GM15510 (cell line): ENCODE data around the gene ST6GALNAC3.

Source experiments
- POLR2A ChIP-seq: IDR thresholded peaks from 3 replicates; pipeline ENCODE4 v1.6.1; 2011; ENCODE audit warnings: borderline replicate concordance; ENCODE audit not compliant: insufficient read length; ENCODE audit errors: extremely low read depth

Gene ST6GALNAC3

DNA sequence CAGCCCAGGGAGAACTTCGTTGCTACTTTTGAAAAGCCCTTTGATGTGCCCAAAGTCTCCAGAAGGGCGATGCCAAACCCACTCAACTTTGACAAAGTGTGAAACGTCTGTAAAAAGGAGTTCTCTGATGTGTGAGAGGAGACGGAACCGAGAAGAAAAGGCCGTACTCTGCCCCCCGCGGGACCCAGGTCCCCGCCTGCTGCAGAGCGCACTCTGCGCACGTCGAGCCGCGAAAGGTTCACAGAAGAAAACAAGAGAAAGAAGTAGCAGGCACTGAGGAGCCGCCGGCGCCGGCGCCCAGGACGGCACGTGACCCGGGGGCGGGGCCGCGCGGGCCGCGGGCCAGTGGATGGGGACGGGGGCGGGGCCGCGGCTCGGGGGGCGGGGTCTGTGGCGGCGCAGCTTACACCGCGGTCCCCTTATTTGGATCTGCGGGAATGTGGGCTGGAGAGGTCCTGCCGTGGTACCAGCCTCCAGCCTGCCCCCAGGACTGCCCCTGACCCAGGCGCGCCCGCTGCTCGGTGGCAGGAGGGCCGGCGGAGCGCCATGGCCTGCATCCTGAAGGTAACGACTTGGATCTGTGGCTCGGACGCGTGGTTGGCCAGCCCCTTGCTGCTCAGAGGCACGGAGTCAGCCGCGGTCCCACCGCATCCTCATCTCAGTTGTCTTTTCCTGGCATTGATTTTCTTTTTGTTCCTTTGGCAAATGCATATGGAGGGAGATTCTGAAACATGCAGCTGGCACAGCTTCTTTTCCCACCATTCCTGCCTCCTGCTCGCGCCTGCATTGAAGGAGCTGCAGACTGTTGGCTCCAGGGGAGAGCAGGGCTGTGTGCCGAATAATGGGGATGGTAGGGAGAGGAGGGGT is at the start of gene ST6GALNAC3:
TSS of gene ST6GALNAC3 (plus strand) at position 426 of the 867 bp plus-strand sequence.
- TF ChIP-seq POLR2A: no peak

DNA sequence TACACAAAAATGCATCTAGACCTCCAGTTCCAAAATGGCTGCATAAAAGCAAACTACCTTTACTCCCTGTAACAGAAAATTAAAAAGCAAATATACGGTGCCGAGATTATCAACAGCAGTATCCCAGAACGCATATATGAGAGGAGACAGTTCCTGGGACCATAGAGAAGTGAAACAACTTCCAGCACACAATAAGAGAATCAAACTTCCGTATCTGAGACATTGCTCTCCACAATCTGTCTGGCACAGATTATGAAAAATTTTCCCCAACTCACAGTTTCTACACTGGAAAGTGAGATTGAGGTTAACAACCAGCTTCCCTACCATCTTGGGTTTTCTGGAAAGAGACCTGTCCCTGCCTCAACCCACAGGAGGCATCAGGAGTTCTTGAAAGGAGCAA is 47.2 kb upstream of the ST6GALNAC3 start:
- no peak for TF ChIP-seq POLR2A

DNA sequence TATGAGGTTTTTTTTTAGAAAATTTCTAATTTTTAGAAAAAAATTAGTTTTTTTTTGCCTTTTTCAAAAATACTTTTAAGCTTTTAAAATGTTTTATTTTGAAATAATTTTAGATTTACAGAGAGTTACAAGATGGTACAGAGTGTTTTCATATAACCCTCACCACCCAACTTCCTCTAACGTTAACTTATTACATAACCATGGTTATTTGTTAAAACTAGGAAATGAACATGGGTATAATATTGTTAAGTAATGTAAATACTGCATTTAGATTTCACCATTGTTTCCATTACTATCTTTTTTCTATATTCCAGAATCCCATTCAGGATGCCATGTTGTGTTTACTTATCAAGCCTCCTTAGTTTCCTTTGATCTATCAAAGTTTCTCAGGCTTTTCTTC is 45.2 kb upstream of the ST6GALNAC3 start:
- no peak for TF ChIP-seq POLR2A

DNA sequence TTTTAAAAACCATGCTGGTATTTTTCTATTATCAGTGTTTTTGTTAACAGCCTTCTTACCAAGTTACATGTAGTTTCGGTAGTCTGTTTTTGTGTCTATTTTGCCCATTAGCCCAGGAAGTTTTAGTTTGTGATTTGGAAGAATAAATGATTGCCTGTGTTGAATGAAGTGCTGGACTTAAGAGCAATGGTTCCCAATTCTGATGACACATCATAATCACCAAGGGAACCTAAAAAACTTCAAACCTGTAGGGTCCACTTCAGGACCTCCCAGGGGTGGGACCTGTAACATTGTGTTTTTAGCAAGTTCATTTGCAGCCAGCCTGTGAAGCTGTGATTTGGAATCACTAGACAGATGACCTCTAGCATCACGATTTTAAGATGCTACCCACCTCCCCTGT is 43.0 kb upstream of the ST6GALNAC3 start:
- TF ChIP-seq POLR2A: no peak

DNA sequence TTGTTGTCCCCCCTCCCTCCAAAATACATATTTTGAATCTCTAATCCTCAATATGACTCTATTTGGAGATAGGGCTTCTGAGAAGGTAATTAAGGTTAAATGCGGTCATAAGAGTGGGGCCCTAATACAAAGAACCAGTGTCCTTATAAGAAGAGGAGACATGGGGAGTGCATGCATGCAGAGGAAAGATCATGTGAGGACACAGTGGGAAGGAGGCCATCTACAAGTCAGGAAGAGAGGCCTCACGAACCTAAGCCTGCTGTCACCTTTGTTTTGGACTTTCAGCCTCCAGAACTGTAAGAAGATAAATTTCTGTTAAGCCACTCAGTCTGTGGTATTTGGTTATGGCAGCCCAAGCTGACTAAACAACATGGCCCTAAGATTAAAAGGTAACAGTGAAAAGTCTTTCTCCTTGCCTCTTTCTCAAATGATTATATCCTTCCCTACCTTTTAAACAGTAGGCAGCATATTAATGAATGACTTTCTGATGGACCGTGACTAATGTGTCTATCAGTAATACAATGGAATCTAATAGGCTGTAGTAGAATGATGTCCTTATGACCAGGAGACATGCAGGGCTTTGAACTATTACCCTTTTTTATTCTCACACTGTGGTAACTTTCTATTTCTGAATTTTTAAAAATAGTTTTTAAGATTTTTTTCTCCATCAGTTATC is 40.6 kb upstream of the ST6GALNAC3 start:
- TF ChIP-seq POLR2A: no peak

DNA sequence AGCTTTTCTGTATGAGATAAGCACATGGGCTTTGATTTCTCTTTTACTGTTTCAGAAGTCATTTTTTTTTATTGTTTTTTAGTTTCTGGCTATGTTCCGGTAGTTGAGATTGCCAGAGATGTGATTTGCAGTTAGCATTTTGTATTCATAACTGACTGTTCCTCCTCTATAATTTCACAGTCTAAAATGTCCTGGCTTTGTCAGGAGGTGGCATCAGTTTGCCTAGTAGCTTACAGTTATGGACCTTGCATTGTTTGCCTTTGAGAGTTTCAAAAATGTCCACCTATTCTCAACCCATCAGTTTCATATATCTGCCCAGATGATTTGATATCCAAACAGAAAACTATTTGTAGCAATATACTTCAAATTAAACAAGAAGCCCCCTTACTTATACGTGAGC is 39.5 kb upstream of the ST6GALNAC3 start:
- no peak for TF ChIP-seq POLR2A

DNA sequence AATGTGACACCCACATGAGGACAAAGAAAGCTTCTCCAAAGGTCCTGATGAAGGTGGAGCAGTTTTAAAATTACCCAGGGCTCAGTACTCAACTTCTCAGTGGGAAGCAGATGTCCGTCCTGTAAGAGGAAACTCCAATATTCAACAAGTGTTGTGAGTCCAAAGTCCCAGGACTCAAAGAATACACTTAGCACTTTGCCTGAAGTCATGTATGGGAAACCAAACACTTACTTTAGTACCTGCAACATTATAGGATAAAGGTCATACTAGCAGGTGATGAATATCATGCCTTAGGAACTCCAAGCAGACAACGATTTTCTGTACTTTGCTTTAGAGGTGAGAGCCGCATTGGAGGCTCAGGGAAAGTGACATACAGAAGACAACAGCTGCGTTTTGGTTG is 37.2 kb upstream of the ST6GALNAC3 start:
- TF ChIP-seq POLR2A: no peak

DNA sequence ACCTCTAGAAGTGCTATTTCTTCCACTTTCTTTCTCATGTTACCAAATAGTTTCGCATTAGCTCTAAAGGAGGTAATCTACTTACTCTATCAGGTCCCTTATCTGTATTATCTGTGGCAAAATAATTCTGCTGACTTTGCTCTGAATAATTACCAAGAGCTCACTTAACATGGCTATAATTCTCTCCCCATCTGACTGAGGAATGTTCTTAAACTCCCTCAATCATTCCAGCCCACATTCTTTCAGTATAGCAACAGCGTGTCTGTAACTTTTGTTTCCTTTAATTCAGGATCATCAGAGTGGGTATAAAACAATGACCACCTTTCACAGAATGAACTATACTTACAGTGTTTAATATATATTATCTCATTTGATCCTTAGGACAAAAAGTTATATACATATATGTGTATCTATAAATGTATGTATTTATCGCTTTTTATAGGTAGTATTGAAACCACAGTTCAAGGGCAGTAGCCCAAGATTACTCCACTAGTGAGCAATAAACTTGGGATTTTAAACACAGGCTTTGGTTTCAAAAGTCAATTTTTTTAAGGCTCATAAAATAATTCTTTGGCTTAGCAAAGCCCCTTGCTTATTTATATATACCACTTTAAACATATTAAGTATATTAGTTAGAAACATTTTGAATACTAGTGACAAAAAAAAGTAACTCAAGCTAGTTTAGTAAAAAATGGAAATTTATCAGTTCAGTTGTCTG is 36.1 kb upstream of the ST6GALNAC3 start:
- no peak for TF ChIP-seq POLR2A

DNA sequence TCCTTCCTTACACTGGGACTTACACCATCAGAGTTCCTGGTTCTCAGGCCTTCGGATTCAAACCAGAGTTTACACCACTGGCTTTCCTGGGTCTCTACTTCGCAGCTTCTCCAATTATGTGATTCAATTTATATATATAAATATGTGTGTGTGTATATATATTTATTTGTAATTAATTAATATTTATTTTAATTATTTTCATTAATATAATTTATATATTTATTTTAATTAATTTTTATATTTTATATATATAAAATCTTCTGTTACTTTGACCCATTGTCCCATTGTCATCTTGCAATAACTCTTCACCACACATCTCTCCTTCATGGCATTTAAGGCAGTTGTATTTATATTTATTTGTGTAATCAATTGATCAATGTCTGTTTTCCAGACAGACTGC is 28.4 kb upstream of the ST6GALNAC3 start:
- no peak for TF ChIP-seq POLR2A

DNA sequence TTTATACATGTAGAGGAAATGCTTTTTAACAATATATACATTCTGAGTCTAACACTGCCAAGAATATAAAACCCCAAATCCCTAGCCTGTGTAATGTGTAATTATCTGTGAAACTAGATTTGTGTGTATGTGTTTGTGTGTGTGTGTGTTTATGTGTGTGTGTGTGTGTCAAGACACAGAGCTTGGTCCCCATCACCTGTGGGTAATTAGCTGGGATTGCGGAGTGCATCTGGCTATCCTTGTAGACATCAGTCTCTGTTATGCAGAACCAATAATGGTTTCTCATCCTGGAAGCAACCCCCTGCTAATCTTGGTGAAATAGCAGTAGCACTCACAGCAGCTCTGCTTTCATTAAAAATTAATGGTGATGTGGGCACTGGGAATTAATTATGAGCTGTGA is 26.3 kb upstream of the ST6GALNAC3 start:
- TF ChIP-seq POLR2A: no peak

DNA sequence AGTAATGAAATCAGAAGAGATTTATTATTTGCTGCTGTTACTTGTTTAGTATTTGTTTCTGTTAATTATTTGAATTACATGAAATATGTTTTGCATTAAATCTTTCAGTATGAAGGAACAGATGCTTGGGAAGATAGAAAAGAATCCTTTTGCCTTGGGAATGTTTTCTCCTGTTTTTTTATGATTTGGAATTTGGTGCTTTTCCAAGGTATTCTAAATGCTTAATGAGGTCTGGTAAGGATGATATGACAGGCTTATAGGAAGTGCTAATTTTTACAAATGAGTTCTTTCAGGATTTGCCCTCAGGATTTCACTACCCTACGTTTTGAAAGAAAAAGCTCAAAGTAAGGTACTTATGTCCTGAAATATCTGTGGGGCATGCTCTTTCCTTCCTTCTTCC is 25.6 kb upstream of the ST6GALNAC3 start:
- no peak for TF ChIP-seq POLR2A

DNA sequence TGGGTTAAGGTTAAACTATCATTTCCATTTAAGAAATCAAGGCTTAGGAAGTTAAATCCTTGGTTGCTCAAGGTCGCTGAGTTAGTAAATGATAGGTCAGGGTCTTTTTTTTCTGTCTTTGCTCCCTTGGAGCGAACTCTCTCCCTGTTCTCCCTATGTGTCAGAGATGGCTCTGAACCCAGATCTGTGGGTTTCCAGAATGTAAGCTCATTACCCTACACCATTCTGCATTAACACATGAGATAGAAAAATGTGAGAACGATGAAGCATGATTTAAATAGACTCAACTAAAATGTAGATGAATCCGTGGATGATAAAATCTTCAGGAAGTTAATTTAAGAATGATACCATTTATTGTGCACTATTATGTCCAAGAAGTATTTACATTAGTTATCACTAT is 25.0 kb upstream of the ST6GALNAC3 start:
- no peak for TF ChIP-seq POLR2A

DNA sequence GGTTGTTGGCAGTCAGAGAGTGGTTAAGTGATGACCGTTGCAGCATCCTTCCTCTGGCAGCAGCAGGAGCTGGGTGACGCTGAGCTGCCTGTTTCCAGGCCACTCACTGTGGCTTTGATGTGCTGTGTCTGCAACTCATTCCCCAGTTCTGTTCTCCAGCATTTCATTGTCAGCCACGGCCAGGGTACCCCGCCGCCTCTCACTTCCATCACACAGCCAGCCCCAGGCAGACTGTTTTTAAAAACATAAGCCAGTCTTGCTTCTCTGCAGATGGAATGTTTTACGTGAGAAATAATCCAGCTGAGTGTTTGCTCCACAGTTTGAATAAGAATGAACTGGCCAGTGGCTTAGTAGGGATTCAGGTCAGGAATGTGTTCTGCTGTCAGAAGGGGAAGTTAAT is 21.5 kb upstream of the ST6GALNAC3 start:
- no peak for TF ChIP-seq POLR2A

DNA sequence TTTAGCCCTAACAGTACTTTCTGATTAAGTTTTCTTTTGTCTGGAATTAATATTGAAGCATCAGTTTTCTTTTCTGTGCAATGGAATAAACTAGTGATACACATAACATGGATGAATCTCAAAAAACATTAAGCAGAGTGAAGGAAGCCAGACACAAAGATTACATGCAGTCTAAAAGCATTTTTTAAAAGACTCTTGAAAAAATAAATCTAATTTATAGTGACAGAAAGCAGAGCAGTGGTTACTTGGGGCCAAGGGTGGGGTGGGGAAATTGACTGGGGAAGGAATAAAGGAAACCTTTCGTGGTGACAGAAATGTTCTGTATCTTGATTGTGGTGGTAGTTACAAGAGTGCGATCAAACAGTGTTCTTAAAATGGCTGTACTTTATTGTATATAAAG is 20.2 kb upstream of the ST6GALNAC3 start:
- no peak for TF ChIP-seq POLR2A

DNA sequence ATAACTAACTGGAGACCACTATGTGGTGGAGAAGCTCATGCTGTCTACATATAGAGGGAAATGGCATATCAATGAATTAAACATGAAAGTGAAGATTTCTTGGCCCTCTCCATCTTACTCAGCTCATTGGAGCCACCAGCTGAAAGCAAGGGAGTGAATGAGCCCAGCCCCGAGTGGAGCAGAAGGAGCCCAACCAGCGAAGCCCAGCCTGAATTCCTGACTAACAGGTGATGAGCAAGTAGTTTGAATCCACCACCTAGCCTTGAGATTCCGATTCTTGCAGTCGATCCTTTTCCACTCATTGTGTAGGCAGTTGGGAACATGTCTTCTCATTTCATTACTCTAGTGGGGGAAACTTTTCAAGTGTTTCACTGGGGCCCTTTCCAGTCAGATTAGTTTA is 18.6 kb upstream of the ST6GALNAC3 start:
- TF ChIP-seq POLR2A: no peak

DNA sequence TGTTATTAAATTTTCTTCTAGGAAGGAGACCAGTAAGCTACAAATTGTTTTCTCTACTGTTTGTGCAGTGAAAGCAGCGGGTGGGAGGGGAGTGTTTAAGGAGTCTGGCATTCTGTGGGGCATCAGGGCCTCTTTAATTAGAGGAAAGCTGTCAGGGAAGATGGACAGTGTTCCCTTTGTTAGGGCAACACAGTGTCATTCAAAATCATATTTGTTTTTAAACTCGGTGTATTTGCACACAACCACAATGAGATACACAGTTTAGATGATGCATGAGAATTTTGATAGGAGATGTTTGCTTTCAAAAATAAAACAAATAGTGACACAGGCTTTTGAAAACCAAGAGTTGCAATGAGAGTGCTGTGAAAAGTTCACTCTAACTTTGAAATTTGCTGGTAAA is 15.1 kb upstream of the ST6GALNAC3 start:
- no peak for TF ChIP-seq POLR2A

DNA sequence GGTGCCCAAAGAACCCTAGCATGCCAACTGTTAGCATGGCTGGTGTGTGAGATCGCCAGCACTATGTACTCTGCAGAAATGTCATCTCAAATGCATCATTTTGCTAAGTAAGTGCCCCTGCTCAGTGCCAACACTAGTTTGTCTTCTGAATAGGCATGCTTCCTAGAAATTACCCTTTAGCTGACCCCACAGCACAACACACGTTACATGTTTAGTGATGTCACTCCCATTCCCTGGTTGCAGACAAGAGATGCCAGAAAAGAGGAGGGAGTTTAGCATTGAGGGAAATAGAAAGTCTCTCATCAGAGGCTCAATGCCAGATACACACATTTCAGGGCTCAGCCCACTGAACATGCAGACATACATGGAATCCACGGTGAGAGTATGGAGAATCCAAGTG is 9.3 kb upstream of the ST6GALNAC3 start:
- no peak for TF ChIP-seq POLR2A

DNA sequence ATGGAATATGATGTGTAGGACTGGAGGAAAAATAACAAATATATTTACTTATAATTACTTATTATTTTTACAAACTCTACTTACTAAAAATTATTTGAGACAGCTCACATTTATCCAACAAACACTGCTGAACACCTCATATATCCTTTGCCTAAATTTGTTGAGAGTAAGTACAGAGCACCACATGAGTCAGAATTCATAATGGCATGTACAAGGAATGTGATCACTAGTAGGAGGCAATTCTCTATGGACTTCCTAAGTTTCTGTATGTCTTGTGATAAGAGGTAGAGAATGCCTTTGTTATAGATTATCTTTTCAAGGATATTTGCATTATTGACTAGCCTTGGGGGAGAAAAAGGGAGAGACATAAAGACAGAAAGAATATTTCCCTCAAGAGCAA is 8.2 kb upstream of the ST6GALNAC3 start:
- TF ChIP-seq POLR2A: no peak
